GM21723 (cell line): Measurements from ENCODE around the gene TKFC.

ENCODE experiments used
- ATAC-seq: cut with Tn5 transposase; IDR thresholded peaks from one replicate; pipeline ENCODE4 v1.9.1; 2021; ENCODE audit warnings: mild to moderate bottlenecking, moderate library complexity; ENCODE audit not compliant: unreplicated experiment

TKFC gene

DNA sequence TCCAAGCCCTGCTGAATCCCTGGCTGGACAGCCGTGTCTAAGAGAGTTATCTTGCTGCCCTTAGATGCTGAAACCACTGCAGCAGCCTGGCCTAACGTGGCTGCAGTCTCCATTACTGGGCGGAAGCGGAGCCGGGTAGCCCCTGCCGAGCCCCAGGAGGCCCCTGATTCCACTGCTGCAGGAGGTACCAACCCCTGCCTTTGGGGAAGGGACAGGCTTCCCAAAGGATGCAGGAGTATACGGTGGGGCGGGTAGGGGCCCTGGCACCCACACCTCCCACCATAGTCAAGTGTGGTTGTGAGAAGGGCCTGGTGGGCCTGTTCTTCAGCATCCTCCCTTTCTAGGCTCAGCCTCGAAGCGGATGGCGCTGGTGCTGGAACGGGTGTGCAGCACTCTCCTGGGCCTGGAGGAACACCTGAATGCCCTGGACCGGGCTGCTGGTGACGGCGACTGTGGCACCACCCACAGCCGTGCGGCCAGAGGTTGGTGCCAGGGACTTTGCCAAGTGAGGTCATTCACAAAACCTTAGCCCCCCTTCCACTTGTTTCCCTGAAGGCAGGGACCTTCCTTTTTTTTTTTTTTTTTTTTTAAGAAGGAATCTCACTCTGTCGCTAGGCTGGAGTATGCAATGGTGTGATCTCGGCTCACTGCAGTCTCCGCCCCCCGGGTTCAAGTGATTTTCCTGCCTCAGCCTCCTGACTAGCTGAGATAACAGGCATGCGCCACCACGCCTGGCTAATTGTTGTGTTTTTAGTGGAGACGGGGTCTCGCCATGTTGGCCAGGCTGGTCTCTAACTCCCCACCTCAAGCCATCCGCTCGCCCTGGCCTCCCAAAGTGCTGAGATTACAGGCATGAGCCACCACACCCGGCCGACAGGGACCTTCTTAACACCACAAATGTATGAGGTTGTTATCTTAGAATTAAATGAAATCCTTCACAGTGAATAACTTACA, 11.0 kb downstream of the TKFC start:
- ATAC-seq = no peak

DNA sequence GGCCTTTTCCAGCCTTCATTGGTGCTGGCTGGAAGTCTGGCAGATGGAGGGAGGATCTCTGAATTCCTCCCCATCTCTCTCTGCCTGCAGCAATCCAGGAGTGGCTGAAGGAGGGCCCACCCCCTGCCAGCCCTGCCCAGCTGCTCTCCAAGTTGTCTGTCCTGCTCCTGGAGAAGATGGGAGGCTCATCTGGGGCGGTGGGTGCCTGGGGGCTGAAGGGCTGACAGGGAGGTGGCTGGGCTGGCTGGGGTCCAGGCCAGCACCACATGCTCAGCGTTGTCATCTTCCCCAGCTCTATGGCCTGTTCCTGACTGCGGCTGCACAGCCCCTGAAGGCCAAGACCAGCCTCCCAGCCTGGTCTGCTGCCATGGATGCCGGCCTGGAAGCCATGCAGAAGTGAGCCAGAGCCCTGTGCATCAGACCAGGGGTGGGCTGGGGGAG, 12.2 kb downstream of the TKFC start:
- no peak for ATAC-seq

DNA sequence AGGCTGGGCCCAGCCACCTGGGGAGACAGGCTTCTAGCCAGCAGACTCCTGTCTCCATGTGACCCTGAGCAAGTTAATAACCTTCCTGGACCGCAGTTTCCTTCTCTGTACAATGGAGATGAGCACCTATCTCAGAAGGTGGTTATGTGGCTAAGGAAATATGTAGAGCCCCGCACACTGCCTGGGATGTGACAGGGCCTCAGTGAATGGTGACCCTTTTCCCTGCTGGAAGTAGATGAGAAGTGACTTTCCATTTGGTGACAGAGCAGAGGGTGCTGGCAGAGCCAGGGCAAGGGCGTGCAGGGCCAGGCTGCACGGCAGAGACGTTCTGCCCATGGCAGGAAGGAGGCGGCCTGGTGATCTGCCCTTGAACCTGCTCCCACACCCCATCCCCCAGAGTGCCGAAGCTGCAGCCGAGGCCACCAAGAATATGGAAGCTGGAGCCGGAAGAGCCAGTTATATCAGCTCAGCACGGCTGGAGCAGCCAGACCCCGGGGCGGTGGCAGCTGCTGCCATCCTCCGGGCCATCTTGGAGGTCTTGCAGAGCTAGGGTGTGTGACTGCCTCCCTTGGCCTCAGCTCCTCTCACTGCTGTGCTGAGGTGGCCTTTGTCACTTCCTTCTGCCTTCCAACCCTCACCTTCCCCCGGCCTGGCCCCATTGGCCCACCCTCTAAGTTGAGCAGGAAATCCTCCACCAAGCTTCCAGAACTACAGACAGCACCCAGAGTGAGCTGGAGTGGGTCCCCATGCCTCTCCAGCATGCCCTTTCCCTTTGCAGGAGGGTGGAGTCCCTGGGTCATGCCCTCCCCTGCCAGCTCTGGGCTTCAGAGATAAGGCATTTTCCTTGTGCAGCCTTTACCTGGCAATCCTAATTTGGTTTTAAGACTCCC, 13.2 kb downstream of the TKFC start:
- ATAC-seq = no peak

DNA sequence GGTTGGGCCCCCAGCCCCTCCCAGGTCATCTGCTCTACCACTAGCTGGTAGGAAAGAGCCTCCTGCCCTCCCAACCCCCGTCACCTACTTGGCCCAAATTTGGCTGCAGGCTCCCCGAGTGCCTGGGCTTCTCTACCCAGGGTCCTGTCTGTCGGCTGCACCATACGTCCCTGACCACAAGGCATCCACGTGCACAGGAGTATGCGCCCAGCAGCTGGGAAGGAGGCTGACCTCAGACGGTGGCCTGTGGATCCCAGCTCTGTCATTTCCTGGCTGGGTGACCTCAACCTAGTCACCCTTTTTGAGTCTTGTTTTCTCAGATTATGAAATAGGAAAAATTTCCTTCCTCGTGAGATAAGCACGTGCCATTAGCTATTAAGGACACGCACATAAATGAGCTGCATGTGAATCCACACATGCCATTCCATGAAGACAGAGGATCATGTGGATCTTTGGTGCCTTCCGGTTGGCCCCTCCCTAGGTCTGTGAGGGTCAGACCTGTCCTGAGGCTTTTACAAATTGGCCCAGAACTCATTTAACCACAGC, 15.0 kb downstream of the TKFC start:
- ATAC-seq = no peak

DNA sequence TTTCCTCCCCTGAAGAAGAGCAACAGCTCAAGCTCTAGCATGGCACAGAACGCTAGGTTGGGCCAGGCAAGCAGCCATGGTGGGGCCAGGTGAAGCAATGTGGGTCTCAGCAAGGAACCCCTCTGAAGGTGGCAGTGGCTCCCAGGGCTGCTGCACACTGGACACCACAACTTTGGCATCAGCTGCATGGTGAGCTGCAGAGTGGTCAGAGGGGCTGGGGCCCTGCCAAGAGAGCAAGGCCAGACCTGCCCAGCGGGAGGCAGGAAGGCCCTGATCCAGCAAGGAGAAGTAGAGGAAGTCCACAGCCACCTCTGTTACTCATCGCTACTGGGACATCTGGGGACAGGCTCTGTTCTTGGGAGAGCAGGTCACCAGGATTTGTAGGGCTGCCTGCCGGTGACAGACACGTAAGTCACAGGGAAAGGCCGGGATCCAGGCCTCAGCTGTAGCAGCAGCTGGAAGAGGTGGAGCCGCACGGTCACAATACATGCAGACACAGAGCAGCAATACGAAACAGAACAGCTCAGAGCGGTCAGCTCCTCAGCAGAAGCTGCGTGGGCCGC, 16.2 kb downstream of the TKFC start:
- no peak for ATAC-seq

DNA sequence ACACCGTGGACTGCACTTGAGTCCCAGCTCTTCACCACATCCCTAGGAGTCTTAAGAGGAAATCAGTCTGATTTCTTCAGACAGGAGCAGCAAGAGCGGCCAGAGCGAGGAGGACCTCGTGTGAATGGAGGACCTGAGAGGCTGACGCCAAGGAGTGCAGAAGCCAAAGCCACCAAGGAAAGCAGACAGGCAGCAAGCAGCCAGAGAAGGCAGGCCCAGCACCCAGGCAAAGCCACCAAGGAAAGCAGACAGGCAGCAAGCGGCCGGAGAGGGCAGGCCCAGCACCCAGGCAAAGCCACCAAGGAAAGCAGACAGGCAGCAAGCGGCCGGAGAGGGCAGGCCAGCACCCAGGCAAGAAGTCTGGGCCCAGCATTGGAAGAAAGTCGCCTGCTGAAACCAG, 16.9 kb downstream of the TKFC start:
- ATAC-seq = no peak

DNA sequence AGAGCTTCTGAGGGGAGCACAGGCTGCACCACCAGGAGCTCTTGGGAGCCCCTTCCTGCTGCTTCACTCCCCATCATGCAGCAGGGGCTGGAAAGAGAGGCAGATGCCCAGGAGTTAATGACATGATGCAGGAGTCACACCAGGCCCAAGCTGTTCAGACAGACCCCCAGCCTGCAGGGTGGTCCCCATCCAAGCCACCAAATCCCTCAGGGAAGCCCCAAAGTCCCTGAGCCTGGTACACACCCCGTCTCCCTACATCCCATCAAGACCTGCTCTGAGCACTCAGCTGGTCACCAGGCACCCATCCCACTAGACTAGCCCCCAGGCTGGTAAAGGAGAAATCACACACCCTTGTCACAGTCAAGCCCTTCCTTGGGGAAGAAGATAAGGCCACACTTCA, 17.3 kb downstream of the TKFC start:
- ATAC-seq = no peak

DNA sequence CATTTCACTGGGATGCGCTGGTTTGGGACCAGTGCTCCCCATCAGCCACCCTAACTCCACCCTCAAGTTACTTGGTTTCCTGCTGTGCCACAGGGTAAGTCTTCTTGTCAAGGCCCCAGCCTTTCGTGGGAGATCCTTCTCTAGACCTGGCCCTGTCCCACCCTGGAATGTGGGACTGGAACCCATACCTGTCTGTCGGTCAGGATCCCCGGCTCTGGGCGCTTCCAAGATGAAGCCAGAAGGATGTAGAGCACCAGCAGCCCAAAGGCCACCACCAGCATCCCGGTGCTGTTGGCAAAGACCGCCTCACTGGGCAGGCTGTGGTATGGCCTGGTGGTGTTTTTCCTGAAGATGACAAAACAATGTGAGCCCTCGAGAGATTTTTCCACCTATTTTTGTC, 17.8 kb downstream of the TKFC start:
- no peak for ATAC-seq

DNA sequence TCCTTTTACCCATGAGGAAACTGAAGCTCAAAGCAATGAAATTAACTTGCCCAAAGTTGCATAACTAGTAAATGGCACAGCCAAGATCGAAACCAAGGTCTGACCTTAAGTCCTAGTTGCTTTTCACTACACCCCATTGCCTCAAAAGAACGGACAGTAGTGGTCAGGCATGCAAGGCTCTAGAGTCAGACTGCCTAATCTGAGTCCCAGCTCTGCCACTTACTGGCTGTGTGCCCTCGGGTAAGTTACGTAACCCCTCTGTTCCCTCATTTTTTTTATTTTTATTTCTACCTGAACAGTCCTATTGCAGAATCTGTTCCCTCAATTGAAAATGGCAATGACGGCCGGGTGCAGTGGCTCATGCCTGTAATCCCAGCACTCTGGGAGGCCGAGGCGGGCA, 19.0 kb downstream of the TKFC start:
- no peak for ATAC-seq

DNA sequence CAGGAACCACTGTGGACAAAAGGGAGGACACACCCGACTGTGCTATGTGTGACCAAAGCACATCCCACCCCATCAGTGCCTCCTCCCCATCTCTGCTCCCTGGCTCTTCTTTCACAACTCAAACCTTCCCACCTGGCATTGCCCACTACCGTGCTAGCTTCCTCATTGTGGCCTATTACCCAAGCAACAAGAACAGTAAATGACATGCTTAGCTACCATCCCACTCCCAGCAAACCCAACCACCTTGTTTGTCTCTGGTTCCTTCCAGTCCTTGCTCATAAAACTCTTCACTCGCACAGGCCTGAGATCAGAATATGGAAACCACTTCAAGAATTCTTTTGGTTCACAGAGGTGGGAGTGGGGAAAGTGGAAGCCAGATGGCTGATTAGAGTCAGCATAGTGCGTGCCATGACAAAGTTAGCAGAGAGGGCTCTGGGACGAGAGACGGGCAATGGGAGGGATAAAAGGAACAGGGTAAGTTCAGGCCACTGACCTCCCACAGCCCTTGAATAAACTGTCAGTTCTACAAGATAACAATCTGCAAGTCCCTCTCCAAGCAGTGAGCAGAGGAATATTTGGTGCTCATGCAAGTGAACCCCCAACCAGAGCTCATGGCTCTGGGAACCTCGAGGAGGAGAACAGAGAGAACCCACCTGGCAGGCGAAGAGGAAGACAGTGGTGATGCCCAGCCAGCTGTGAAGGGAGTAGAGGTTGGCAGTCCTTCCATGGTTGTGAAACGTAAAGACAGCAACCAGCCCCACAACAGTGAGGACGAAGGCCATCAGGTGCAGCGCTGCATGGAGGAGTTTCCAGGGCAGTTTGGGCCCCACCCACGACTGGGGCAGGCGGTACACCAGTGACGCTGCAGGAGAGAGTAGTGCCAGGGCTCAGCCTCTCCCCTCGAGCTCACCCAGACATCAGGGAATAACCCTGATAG, 20.4 kb downstream of the TKFC start:
- ATAC-seq = no peak

DNA sequence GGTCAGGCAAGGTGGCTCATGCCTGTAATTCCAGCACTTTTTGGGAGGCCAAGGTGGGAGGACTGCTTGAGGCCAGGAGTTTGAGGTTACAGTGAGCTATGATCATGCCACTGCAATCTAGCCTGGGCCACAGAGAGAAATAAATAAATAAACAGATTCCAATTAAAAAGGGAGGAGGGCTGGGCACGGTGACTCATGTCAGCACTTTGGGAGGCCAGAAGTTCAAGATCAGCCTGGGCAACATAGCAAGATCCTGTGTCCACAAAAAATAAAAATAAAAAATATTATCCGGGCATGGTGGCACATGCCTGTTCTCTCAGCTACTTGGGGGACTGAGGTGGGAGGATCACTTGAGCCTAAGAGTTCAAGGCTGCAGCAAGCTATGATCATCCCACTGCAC, 21.2 kb downstream of the TKFC start:
- ATAC-seq = no peak

DNA sequence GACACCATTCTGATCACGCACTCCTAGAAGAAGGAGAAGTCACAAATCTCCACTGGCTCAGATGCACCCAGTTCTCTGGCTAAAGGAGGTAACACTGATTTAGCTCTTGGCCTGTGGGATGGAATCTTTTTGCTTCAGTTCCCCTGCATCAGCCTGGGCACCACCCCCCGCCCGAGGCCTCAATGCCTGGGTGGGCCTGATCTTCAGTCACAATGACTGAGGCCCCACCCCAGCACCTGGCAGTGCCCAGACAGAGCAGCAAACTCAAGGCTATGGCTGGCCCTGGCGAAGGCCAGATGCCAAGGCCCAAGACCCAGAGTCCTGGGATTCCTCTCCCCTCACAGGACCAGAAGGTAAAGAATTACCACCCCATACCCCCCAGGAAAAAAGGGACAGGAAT, 23.7 kb downstream of the TKFC start:
- ATAC-seq = no peak

DNA sequence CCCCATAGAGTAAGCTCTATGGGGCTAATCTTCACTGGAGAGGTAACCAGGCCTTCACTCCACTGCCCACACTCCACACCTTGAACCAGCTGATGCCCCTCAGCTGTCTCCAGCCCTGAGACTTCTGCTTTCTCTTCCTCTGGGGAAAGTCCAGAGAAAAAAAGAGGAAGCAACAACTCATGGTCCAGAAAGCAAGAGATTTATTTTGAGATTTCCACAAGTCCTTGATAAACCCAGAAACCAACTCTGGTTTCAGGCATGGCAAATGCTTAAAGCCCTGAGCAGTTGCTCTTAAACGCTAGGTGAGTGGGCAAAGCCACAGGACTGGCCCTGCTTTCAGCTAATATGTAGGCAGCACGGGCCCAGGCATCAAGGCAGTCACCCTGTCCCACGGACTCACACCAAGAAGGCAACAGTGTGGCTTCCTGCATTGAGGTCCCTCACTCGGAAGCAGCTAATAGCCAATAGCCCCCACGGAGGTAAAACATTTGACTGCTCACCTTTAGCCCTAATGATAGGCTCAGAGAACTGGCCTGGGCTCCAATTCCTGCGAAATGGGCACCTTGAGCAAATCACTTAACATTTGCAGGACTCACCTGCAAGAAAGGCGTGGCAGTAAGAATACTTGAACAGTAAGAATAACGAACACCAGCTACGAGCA, 24.3 kb downstream of the TKFC start:
- peak; percentile 39 for ATAC-seq

DNA sequence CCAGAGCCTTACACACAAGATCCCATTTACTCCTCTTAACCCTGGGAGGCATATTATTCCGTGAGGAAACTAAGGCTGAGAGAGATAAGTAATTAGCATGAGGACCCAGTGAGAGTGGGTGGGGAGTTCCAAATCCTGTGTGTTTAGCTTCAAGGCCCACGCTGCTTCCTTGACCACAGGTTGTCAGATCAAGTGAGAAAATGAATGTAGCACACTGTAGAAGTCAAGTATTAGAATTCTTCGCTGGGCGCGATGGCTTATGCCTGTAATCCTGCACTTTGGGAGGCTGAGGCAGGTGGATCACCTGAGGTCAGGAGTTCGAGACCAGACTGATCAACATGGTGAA, 24.8 kb downstream of the TKFC start:
- ATAC-seq = no peak

DNA sequence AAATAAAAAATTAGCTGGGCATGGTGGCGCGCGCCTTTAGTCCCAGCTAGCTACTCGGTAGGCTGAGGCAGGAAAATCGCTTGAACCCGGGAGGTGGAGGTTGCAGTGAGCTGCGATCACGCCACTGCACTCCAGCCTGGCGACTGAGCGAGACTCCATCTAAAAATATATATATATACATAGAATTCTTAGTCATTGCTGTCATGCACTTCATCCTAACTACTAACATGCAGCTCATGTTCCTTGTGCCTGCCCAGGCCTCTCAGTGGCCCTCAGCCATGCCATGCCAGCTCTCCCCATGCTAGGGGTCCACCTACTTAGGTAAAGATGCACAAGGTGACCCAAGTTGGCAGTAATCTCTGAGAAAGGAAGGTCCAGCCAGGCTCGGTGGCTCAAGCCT, 25.5 kb downstream of the TKFC start:
- ATAC-seq = no peak

DNA sequence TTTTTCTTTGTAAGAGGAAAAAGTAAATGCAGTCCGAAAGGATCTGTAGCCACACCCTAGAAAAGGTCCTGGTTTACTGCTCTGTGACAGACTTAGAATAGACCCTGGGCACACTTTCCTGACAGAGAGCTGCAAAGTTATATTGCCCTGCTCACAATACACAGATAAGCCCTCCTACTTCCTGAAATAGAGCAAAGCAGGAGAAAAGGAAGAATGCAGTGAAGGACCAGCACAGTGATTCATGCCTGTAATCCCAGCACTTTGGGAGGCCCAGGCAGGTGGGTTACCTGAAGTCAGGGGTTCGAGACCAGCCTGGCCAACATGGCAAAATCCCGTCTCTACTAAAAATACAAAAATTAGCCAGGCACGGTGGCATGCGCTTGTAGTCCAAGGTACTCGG, 26.5 kb downstream of the TKFC start:
- no peak for ATAC-seq

DNA sequence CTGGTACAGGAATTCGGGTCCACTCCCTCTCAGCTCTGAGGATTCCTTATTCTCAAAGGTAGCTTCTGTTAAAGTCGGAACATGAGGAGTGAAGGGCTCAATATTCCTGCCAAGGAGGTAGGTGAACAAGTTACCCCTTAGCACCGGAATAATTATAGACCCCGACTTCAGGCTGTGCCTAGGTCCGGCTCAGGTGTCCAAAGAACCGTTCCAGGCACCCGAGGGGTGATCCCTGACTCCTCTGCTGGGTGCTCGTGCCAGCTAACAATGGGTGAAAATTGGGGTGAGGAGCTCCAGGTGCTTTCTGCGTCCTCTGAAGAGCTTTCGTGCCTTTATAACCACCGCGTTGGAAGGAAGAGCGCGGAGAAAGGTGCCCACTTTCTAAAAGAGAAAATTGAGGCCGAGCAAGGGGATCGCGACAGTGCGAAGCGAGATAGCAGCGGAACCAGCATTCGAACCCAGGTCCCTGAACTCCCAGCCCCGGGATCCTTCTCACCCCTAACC, 28.3 kb downstream of the TKFC start:
- no peak for ATAC-seq

DNA sequence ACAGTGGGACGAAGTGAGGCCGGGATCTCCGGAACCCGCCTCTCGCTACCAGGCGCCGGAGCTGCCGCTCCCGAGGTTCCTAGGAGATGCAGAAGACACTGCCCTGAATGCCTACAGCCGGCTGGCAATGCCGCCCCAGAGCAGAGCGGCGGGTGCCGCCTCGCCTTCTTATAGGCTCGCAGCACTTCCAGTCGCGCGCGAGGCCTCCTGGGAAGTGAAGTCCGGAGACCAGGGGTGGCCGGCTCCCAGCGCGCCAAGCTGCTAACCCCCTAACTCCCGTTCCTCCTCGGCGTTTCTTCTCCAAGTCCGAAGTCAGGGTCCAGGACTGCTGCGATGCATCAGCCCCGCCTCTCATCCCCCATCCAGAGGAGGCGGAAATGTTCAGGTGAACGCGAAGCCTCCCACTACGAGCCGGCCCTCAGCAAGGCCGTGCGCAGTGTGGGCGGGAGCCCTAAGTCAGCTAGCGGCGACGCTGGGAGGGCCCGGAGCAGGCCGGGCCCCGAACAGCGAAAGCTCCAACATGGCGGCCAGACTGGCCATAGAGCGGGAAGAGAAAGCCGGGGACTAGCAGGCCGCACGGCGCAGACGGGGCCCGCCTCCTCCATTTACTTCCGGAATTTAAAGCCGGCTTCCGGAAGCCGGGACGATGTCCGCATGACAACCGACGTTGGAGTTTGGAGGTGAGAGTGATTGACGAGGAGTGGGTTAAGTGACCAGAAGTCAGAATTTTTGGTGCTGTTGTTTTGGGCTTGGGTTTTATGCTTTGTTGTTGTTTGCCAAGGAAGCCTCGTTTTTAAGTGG, 28.9 kb downstream of the TKFC start, which contains the start of the genes CYB561A3 and TMEM138:
CYB561A3 (minus strand) TSS at position 142 of the 801 bp plus-strand sequence. CDS start 5,169 bp downstream, outside the sequence.
TMEM138 (plus strand) TSS at position 634 of the 801 bp plus-strand sequence. CDS start 2,017 bp downstream, outside the sequence.
- peak; percentile 82 for ATAC-seq
